ENCODE results near the gene TLCD2. TPM values are rescaled to one million over a fixed set of nuclear protein-coding genes. Genes with fewer than 3 reads are reported as not detected.

Gene TLCD2
- total and polyA plus RNA-seq, 2 of the 13 experiments (the other 11 are each of a cell fraction or from before 2014, with no cell fraction given) = 0.90 to 1.1 TPM

GRCh38 chr17:1716912-1717695 lies 6.9 kb upstream of the TLCD2 start (continued):
- no peak for TF ChIP-seq NFAT5 (CRISPR knock-in tag; IDR thresholded peaks at IDR 0.05)
- TF ChIP-seq CHCHD3 (CRISPR knock-in tag; IDR thresholded peaks at IDR 0.05) = no peak
- no peak for TF ChIP-seq SMC3 (IDR thresholded peaks at IDR 0.05; ENCODE audit: low read length)
- no peak for TF ChIP-seq HMGA1 (CRISPR knock-in tag; conservative IDR thresholded peaks at IDR 0.05)
- 0 out of 2 replicates have a peak, but pooled peaks have one; percentile 55 for TF ChIP-seq ZMAT3 (CRISPR knock-in tag; conservative IDR thresholded peaks at IDR 0.05)
- no peak for TF ChIP-seq ZNF383 (CRISPR knock-in tag; IDR thresholded peaks at IDR 0.05; ENCODE audit: borderline replicate concordance)
- TF ChIP-seq CEBPZ (IDR thresholded peaks at IDR 0.05; ENCODE audit: low read length) = no peak
- no peak for TF ChIP-seq ZNF333 (CRISPR knock-in tag; IDR thresholded peaks at IDR 0.05; ENCODE audit: borderline replicate concordance)
- TF ChIP-seq PRDM10 (CRISPR knock-in tag; IDR thresholded peaks at IDR 0.05; ENCODE audit: low read depth) = no peak
- TF ChIP-seq STAG1 (CRISPR knock-in tag; IDR thresholded peaks at IDR 0.05) = no peak
- TF ChIP-seq HHEX (CRISPR knock-in tag; IDR thresholded peaks at IDR 0.05) = no peak
- TF ChIP-seq ZNF530 (CRISPR knock-in tag; IDR thresholded peaks at IDR 0.05; ENCODE audit: low read depth) = no peak
- no peak for TF ChIP-seq ZSCAN12 (CRISPR knock-in tag; IDR thresholded peaks at IDR 0.05)
- no peak for TF ChIP-seq NRL (CRISPR knock-in tag; IDR thresholded peaks at IDR 0.05; ENCODE audit: borderline replicate concordance)

Data from HepG2 (cell line).